K562 (cell line): Measurements from ENCODE around the gene CMBL. TPM values are rescaled to one million over a fixed set of nuclear protein-coding genes. Genes with fewer than 3 reads are reported as not detected.

Experiments
- CREM ChIP-seq: IDR thresholded peaks from 2 replicates; pipeline ENCODE4 v1.6.1; 2014; ENCODE audit warnings: antibody characterized with exemption, low read depth
- ETV5 ChIP-seq: sonication (generic); formaldehyde crosslinking; IDR thresholded peaks from 2 replicates; pipeline ENCODE4 v1.4.0; 2020; ENCODE audit warnings: low read depth, mild to moderate bottlenecking, missing genetic modification reagents
- FOXA3 ChIP-seq, 2 experiments: fragments of 450-650 bp in 1 of 2; sonication (generic) in 1 of 2; formaldehyde crosslinking; IDR thresholded peaks in 1 of 2; conservative IDR thresholded peaks in 1 of 2; 2 replicates each; pipeline versions ENCODE4 v1.4.0 to v1.8.0; 2020 to 2022; ENCODE audit warnings: mild to moderate bottlenecking in 2 of 2, missing genetic modification reagents in 1 of 2
- JUND ChIP-seq, 2 experiments: IDR thresholded peaks; 2 replicates in 1 of 2; 3 replicates in 1 of 2; pipeline ENCODE4 v1.6.1; 2011; ENCODE audit warnings: borderline replicate concordance in 2 of 2, low read depth in 2 of 2, low read length in 2 of 2, improper control_type of control experiment in 1 of 2, missing biosample characterization in 1 of 2, missing genetic modification characterization in 1 of 2, missing genetic modification reagents in 1 of 2
- L3MBTL2 ChIP-seq: fragments of 450-650 bp; IDR thresholded peaks from 2 replicates; pipeline ENCODE4 v1.6.1; 2016; ENCODE audit warnings: mild to moderate bottlenecking, moderate library complexity
- MYC ChIP-seq, 2 experiments: fragments of 250-450 bp in 1 of 2; sonication (Bioruptor Pico) in 1 of 2; IDR thresholded peaks; 2 replicates each; pipeline versions ENCODE4 v1.5.1 to v1.6.1; 2012 to 2021; ENCODE audit warnings: low read depth in 2 of 2, borderline replicate concordance in 1 of 2, improper control_type of control experiment in 1 of 2, low read length in 1 of 2, mild to moderate bottlenecking in 1 of 2, moderate library complexity in 1 of 2
- SMARCB1 ChIP-seq: IDR thresholded peaks from 2 replicates; pipeline ENCODE4 v1.6.1; 2011; ENCODE audit warnings: improper control_type of control experiment, low read depth; ENCODE audit not compliant: insufficient read length
- ZNF175 ChIP-seq: fragments of 200-800 bp; sonication (Bioruptor generic); IDR thresholded peaks from 2 replicates; pipeline ENCODE4 v1.6.1; 2016; ENCODE audit warnings: low read depth, mild to moderate bottlenecking, missing genetic modification characterization, missing compliant biosample characterization
- polyA plus RNA-seq, 8 experiments: library from polyadenylated mRNA; depleted of rRNA in 4 of 8; stranded (reverse) in 5 of 8; unstranded in 3 of 8; fragments of >200 nt; fragmentation: Nextera tagmentation in 2 of 8; fragmentation: Illumina TruSeq in 1 of 8; extraction: Ambion mirVana in 2 of 8; extraction: Trizol in 1 of 8; gene quantifications; 2 replicates each; pipeline versions ENCODE4 v1.2.1 to v1.2.3, GENCODE V29; 2011 to 2014; ENCODE audit warnings: inconsistent platforms in 1 of 8, missing spikeins in 1 of 8
- total RNA-seq, 7 experiments: library from RNA; depleted of rRNA in 6 of 7; stranded (reverse); fragments of >200 nt in 6 of 7; fragmentation: Illumina TruSeq in 2 of 7; extraction: Trizol in 2 of 7; gene quantifications; 2 replicates each; pipeline versions ENCODE4 v1.2.1 to v1.2.3, GENCODE V29; 2011 to 2021; ENCODE audit warnings: low replicate concordance in 1 of 7
- TF ChIP-seq, protein P1 (sequence below): fragments of 450-650 bp; IDR thresholded peaks from 2 replicates; pipeline ENCODE4 v1.6.1; 2016; ENCODE audit warnings: mild to moderate bottlenecking, moderate library complexity
- TF ChIP-seq, protein P2 (sequence below): fragments of 450-650 bp; conservative IDR thresholded peaks from 2 replicates; pipeline ENCODE4 v1.6.1; 2016; ENCODE audit warnings: missing genetic modification characterization, low read depth, mild to moderate bottlenecking, missing compliant biosample characterization, moderate library complexity
- TF ChIP-seq, protein P3 (sequence below), 3 experiments: IDR thresholded peaks in 2 of 3; conservative IDR thresholded peaks in 1 of 3; 2 replicates each; pipeline ENCODE4 v1.5.1; 2011 to 2012; ENCODE audit warnings: low read length in 3 of 3, mild to moderate bottlenecking in 3 of 3, control low read depth in 2 of 3, improper control_type of control experiment in 1 of 3, inconsistent platforms in 1 of 3, low read depth in 1 of 3, mixed read lengths in 1 of 3, moderate library complexity in 1 of 3; ENCODE audit not compliant: insufficient read depth in 2 of 3

The CMBL gene
- total and polyA plus RNA-seq, 9 of the 15 experiments (the other 6 are each of a cell fraction or from before 2014, with no cell fraction given) = 22.6 to 192 (median 71.1) TPM

DNA sequence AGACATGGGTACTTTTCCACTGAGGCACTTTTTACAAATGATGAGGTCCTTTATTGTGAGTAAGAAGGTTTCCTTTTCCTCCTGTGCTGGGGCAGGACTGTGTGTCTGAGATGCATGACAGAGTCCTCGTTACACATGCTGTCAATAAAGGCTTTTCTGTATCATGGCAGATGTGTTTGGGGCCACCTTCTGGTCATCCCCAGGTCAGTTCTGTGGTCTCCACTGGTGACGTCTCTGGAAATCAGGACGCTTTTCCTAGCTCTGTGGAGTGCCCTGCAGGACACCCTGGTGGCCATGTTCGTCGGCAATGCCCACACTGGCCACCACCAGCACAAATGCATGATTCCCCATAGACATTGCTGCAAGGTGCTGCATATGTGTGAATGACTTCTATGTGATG lies 2.8 kb downstream of the CMBL start (continued):
- TF ChIP-seq, protein P1, sequence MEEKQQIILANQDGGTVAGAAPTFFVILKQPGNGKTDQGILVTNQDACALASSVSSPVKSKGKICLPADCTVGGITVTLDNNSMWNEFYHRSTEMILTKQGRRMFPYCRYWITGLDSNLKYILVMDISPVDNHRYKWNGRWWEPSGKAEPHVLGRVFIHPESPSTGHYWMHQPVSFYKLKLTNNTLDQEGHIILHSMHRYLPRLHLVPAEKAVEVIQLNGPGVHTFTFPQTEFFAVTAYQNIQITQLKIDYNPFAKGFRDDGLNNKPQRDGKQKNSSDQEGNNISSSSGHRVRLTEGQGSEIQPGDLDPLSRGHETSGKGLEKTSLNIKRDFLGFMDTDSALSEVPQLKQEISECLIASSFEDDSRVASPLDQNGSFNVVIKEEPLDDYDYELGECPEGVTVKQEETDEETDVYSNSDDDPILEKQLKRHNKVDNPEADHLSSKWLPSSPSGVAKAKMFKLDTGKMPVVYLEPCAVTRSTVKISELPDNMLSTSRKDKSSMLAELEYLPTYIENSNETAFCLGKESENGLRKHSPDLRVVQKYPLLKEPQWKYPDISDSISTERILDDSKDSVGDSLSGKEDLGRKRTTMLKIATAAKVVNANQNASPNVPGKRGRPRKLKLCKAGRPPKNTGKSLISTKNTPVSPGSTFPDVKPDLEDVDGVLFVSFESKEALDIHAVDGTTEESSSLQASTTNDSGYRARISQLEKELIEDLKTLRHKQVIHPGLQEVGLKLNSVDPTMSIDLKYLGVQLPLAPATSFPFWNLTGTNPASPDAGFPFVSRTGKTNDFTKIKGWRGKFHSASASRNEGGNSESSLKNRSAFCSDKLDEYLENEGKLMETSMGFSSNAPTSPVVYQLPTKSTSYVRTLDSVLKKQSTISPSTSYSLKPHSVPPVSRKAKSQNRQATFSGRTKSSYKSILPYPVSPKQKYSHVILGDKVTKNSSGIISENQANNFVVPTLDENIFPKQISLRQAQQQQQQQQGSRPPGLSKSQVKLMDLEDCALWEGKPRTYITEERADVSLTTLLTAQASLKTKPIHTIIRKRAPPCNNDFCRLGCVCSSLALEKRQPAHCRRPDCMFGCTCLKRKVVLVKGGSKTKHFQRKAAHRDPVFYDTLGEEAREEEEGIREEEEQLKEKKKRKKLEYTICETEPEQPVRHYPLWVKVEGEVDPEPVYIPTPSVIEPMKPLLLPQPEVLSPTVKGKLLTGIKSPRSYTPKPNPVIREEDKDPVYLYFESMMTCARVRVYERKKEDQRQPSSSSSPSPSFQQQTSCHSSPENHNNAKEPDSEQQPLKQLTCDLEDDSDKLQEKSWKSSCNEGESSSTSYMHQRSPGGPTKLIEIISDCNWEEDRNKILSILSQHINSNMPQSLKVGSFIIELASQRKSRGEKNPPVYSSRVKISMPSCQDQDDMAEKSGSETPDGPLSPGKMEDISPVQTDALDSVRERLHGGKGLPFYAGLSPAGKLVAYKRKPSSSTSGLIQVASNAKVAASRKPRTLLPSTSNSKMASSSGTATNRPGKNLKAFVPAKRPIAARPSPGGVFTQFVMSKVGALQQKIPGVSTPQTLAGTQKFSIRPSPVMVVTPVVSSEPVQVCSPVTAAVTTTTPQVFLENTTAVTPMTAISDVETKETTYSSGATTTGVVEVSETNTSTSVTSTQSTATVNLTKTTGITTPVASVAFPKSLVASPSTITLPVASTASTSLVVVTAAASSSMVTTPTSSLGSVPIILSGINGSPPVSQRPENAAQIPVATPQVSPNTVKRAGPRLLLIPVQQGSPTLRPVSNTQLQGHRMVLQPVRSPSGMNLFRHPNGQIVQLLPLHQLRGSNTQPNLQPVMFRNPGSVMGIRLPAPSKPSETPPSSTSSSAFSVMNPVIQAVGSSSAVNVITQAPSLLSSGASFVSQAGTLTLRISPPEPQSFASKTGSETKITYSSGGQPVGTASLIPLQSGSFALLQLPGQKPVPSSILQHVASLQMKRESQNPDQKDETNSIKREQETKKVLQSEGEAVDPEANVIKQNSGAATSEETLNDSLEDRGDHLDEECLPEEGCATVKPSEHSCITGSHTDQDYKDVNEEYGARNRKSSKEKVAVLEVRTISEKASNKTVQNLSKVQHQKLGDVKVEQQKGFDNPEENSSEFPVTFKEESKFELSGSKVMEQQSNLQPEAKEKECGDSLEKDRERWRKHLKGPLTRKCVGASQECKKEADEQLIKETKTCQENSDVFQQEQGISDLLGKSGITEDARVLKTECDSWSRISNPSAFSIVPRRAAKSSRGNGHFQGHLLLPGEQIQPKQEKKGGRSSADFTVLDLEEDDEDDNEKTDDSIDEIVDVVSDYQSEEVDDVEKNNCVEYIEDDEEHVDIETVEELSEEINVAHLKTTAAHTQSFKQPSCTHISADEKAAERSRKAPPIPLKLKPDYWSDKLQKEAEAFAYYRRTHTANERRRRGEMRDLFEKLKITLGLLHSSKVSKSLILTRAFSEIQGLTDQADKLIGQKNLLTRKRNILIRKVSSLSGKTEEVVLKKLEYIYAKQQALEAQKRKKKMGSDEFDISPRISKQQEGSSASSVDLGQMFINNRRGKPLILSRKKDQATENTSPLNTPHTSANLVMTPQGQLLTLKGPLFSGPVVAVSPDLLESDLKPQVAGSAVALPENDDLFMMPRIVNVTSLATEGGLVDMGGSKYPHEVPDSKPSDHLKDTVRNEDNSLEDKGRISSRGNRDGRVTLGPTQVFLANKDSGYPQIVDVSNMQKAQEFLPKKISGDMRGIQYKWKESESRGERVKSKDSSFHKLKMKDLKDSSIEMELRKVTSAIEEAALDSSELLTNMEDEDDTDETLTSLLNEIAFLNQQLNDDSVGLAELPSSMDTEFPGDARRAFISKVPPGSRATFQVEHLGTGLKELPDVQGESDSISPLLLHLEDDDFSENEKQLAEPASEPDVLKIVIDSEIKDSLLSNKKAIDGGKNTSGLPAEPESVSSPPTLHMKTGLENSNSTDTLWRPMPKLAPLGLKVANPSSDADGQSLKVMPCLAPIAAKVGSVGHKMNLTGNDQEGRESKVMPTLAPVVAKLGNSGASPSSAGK = peak; percentile 48; the same call in 1 of the 2 replicates
- TF ChIP-seq CREM (peak; percentile 84), L3MBTL2 (peak; percentile 77), ETV5 (CRISPR knock-in tag) (peak; percentile 67; the same call in 1 of the 2 replicates), ZNF175 (0 out of 2 replicates have a peak, but pooled peaks have one; percentile 26), FOXA3 (CRISPR knock-in tag; conservative IDR thresholded peaks at IDR 0.05 in 1 of 2, IDR thresholded peaks at IDR 0.05 in 1 of 2) (peak; percentile 73 to 91), SMARCB1 (no peak), MYC (IDR thresholded peaks at IDR 0.05; ENCODE audit: low read depth, low read length) (peak; percentile 76), MYC (CRISPR knock-in tag; IDR thresholded peaks at IDR 0.05; ENCODE audit: borderline replicate concordance, low read depth) (no peak), JUND (IDR thresholded peaks at IDR 0.05; ENCODE audit: borderline replicate concordance, low read depth, low read length) (peak; percentile 70), JUND (tag; IDR thresholded peaks at IDR 0.05; ENCODE audit: borderline replicate concordance, low read depth, low read length) (peak; percentile 67; the same call in 2 of the 3 replicates)
- TF ChIP-seq, protein P2, sequence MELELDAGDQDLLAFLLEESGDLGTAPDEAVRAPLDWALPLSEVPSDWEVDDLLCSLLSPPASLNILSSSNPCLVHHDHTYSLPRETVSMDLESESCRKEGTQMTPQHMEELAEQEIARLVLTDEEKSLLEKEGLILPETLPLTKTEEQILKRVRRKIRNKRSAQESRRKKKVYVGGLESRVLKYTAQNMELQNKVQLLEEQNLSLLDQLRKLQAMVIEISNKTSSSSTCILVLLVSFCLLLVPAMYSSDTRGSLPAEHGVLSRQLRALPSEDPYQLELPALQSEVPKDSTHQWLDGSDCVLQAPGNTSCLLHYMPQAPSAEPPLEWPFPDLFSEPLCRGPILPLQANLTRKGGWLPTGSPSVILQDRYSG = peak; percentile 51; the same call in 1 of the 2 replicates
- TF ChIP-seq, protein P3, sequence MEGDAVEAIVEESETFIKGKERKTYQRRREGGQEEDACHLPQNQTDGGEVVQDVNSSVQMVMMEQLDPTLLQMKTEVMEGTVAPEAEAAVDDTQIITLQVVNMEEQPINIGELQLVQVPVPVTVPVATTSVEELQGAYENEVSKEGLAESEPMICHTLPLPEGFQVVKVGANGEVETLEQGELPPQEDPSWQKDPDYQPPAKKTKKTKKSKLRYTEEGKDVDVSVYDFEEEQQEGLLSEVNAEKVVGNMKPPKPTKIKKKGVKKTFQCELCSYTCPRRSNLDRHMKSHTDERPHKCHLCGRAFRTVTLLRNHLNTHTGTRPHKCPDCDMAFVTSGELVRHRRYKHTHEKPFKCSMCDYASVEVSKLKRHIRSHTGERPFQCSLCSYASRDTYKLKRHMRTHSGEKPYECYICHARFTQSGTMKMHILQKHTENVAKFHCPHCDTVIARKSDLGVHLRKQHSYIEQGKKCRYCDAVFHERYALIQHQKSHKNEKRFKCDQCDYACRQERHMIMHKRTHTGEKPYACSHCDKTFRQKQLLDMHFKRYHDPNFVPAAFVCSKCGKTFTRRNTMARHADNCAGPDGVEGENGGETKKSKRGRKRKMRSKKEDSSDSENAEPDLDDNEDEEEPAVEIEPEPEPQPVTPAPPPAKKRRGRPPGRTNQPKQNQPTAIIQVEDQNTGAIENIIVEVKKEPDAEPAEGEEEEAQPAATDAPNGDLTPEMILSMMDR (IDR thresholded peaks at IDR 0.05 in 2 of 3, conservative IDR thresholded peaks at IDR 0.05 in 1 of 3; ENCODE audit: insufficient read depth in 2 of 3, low read depth in 1 of 3, low read length in 3 of 3) = peak; percentile 74 to 89 (median 85)
